MCF 10A (cell line): Measurements from ENCODE around the gene GNL1. TPM values are rescaled to one million over a fixed set of nuclear protein-coding genes. Genes with fewer than 3 reads are reported as not detected.
A peak's percentile ranks its signal among the peaks of the same experiment; 100 is the strongest.

Experiments used
- BruUV-seq: library from RNA; stranded (reverse); fragments of 400-500 nt; replicated peaks from 2 replicates; lab custom pipeline; 2021; lab: Mats Ljungman, UMichigan
- CTCF ChIA-PET: fragments of 300-600 bp; sonication (Branson Sonifier 250); formaldehyde crosslinking; extraction: SDS; loops from one replicate; lab custom pipeline; 2021; ENCODE audit warnings: antibody characterized with exemption, inconsistent platforms; lab: Yijun Ruan, JAX
- POLR2A ChIA-PET: fragments of 300-600, 350-650 bp; sonication (Branson Sonifier 250); formaldehyde crosslinking; extraction: SDS; loops from one replicate; lab custom pipeline; 2020; ENCODE audit warnings: antibody characterized with exemption, inconsistent platforms; lab: Yijun Ruan, JAX
- DNase-seq: peaks from one replicate; pipeline ENCODE4 v3.0.0-alpha.2; 2018; ENCODE audit not compliant: unreplicated experiment
- H3K27ac Mint-ChIP-seq: one replicate; pipeline ENCODE4 v1.8.0; 2022; ENCODE audit warnings: mild to moderate bottlenecking, low read depth, mixed read lengths; ENCODE audit not compliant: unreplicated experiment
- H3K27me3 Mint-ChIP-seq: one replicate; pipeline ENCODE4 v1.8.0; 2022; ENCODE audit warnings: mixed read lengths; ENCODE audit not compliant: insufficient read depth, unreplicated experiment
- H3K36me3 Mint-ChIP-seq: one replicate; pipeline ENCODE4 v1.8.0; 2022; ENCODE audit warnings: mild to moderate bottlenecking, moderate library complexity, mixed read lengths; ENCODE audit not compliant: insufficient read depth, unreplicated experiment
- H3K4me1 Mint-ChIP-seq: one replicate; pipeline ENCODE4 v1.8.0; 2022; ENCODE audit warnings: mixed read lengths; ENCODE audit not compliant: insufficient read depth, unreplicated experiment
- H3K4me3 Mint-ChIP-seq: one replicate; pipeline ENCODE4 v1.8.0; 2022; ENCODE audit warnings: mild to moderate bottlenecking, moderate library complexity, mixed read lengths; ENCODE audit not compliant: unreplicated experiment
- H3K9me3 Mint-ChIP-seq: one replicate; pipeline ENCODE4 v1.8.0; 2022; ENCODE audit warnings: mixed read lengths; ENCODE audit not compliant: unreplicated experiment
- CTCF ChIP-seq: fragments of 200-600 bp; IDR thresholded peaks from one replicate; pipeline ENCODE4 v1.8.0; 2022; ENCODE audit warnings: antibody characterized with exemption, mild to moderate bottlenecking; ENCODE audit not compliant: unreplicated experiment
- intact Hi-C: fragments of 100-400 bp; cut with micrococcal nuclease; formaldehyde crosslinking; loops from 2 replicates; pipeline ENCODE4 v1.14.1; 2022
- total RNA-seq: library from RNA; stranded (reverse); gene quantifications from 2 replicates; pipeline ENCODE4 v1.2.3, GENCODE V29; 2022

GNL1 gene
- total RNA-seq, 1 experiment from 2014 or later, result 76.8 TPM

- intact Hi-C loops, result loop anchor here (1.0 to 10.0 kb wide), 2 partner anchors 14 to 528 kb away; partner anchors contain the start of gene ABCF1
- POLR2A ChIA-PET, result interaction anchor here (0.5 to 5.7 kb wide), 27 partner anchors 9 to 1090 kb away, joined by 3 to 125 read pairs (median 5); partner anchors contain the start of genes ABCF1, C6orf136, MRPS18B and PPP1R10
These were observed 805 bp upstream of the GNL1 start, which contains the start of gene PRR3 for GRCh38 chr6:30556906-30557682. Gene PRR3 (plus strand): TSS chr6:30557295. CDS start chr6:30557345, 50 bp downstream.

GRCh38 chr6:30555816-30556065 is 548 bp downstream of the GNL1 start:
- Mint-ChIP-seq H3K36me3 (peaks cover 59% of the 10 kb centered on the region), H3K4me3 (peak overlapping the region; percentile 91), H3K27me3 (no peaks in the 10 kb centered on the region), H3K9me3 (no peaks in the 10 kb centered on the region), H3K4me1 (peaks cover 16% of the 10 kb centered on the region), H3K27ac (peak overlapping the region; percentile 99)
- no TSS peak for BruUV-seq
- POLR2A ChIA-PET, result interaction anchor here (1.1 to 5.7 kb wide), 12 partner anchors 10 to 166 kb away, joined by 3 to 125 read pairs (median 8); partner anchors contain the start of genes ABCF1, MRPS18B and PPP1R10
- no peak for TF ChIP-seq CTCF
- peak; percentile 11 for DNase-seq
- intact Hi-C loops, result loop anchor here (1.0 to 10.0 kb wide), 2 partner anchors 16 to 529 kb away; partner anchors contain the start of gene ABCF1
- CTCF ChIA-PET, result interaction anchor here (1.0 to 9.4 kb wide), 3 partner anchors 13 to 98 kb away, joined by 3 to 116 read pairs (median 3); no protein-coding TSS in a partner anchor

More at GRCh38 chr6:30556906-30557682, 805 bp upstream of the GNL1 start, which contains the start of gene PRR3:
- Mint-ChIP-seq H3K4me1 (peaks cover 16% of the 10 kb centered on the region), H3K9me3 (no peaks in the 10 kb centered on the region), H3K36me3 (peaks cover 58% of the 10 kb centered on the region), H3K27me3 (no peaks in the 10 kb centered on the region), H3K4me3 (peak within 1 kb of the TSS; percentile 91), H3K27ac (peak within 1 kb of the TSS; percentile 99)
- no peak for TF ChIP-seq CTCF
- DNase-seq, result peak; percentile 89
- CTCF ChIA-PET, result interaction anchor here (1.7 to 9.4 kb wide), 2 partner anchors 13 to 14 kb away, joined by 4 to 116 read pairs; no protein-coding TSS in a partner anchor
- BruUV-seq, result no TSS peak

GRCh38 chr6:30554962-30555815 is 1.1 kb downstream of the GNL1 start:
- Mint-ChIP-seq H3K27ac (peak overlapping the region; percentile 99), H3K4me3 (peak overlapping the region; percentile 91), H3K9me3 (no peaks in the 10 kb centered on the region), H3K36me3 (peaks cover 64% of the 10 kb centered on the region), H3K27me3 (no peaks in the 10 kb centered on the region), H3K4me1 (peaks cover 16% of the 10 kb centered on the region)
- intact Hi-C loops, result loop anchor here (10.0 kb wide), 1 partner anchor 530 kb away; no protein-coding TSS in a partner anchor
- no peak for TF ChIP-seq CTCF
- ChIA-PET POLR2A (interaction anchor here (0.6 to 5.7 kb wide), 15 partner anchors 10 to 492 kb away, joined by 3 to 125 read pairs (median 5); partner anchors contain the start of genes ABCF1, MRPS18B and PPP1R10), CTCF (interaction anchor here (0.9 to 9.4 kb wide), 8 partner anchors 12 to 98 kb away, joined by 3 to 116 read pairs (median 5); no protein-coding TSS in a partner anchor)
- BruUV-seq, result no TSS peak
- no peak for DNase-seq
